Hepatocyte (in vitro differentiated cells): ENCODE data around the gene KRTAP6-2. TPM values are rescaled to one million over a fixed set of nuclear protein-coding genes. Genes with fewer than 3 reads are reported as not detected.

Experiments used
- DNase-seq: peaks from one replicate; pipeline ENCODE4 v3.0.0-alpha.2; 2016; ENCODE audit warnings: low spot score
- H2AFZ ChIP-seq: fragments of 200-600 bp; sonication (generic); 2 replicates; pipeline ENCODE4 v1.6.0; 2016; ENCODE audit warnings: antibody characterized with exemption, mild to moderate bottlenecking
- H3K27ac ChIP-seq: fragments of 200-600 bp; sonication (generic); 2 replicates; pipeline ENCODE4 v1.5.1; 2016; ENCODE audit warnings: mild to moderate bottlenecking
- H3K27me3 ChIP-seq: fragments of 200-600 bp; sonication (generic); 2 replicates; pipeline ENCODE4 v1.6.1; 2016
- H3K36me3 ChIP-seq: fragments of 200-600 bp; sonication (generic); replicated peaks from 2 replicates; pipeline ENCODE4 v1.5.1; 2016; ENCODE audit warnings: low read depth; ENCODE audit not compliant: insufficient read depth
- H3K4me1 ChIP-seq: fragments of 200-600 bp; sonication (generic); 2 replicates; pipeline ENCODE4 v1.5.1; 2016; ENCODE audit warnings: mild to moderate bottlenecking, moderate library complexity; ENCODE audit not compliant: insufficient read depth
- H3K4me2 ChIP-seq: fragments of 200-600 bp; sonication (generic); 2 replicates; pipeline ENCODE4 v1.6.0; 2016
- H3K4me3 ChIP-seq: fragments of 200-600 bp; sonication (generic); 2 replicates; pipeline ENCODE4 v1.5.1; 2016; ENCODE audit warnings: mild to moderate bottlenecking
- H3K79me2 ChIP-seq: fragments of 200-600 bp; sonication (generic); 2 replicates; pipeline ENCODE4 v1.6.0; 2017; ENCODE audit warnings: mild to moderate bottlenecking
- H3K9me2 ChIP-seq: fragments of 200-600 bp; sonication (generic); replicated peaks from 2 replicates; pipeline ENCODE4 v1.6.0; 2017; ENCODE audit warnings: mild to moderate bottlenecking; ENCODE audit not compliant: insufficient read depth
- H3K9me3 ChIP-seq: fragments of 200-600 bp; sonication (generic); 2 replicates; pipeline ENCODE4 v1.5.1; 2016; ENCODE audit warnings: low read depth, mild to moderate bottlenecking
- H4K20me1 ChIP-seq: fragments of 200-600 bp; sonication (generic); 2 replicates; pipeline ENCODE4 v1.6.0; 2016; ENCODE audit warnings: mild to moderate bottlenecking; ENCODE audit not compliant: insufficient read depth, poor library complexity, severe bottlenecking
- CTCF ChIP-seq: fragments of 200-600 bp; sonication (generic); IDR thresholded peaks from 2 replicates; pipeline ENCODE4 v1.5.1; 2016; ENCODE audit warnings: antibody characterized with exemption, mild to moderate bottlenecking; ENCODE audit not compliant: poor library complexity
- EZH2 ChIP-seq: fragments of 200-600 bp; sonication (generic); IDR thresholded peaks from 2 replicates; pipeline ENCODE4 v1.6.1; 2016; ENCODE audit warnings: antibody characterized with exemption, mild to moderate bottlenecking, borderline replicate concordance
- EZH2phosphoT487 ChIP-seq: fragments of 200-600 bp; sonication (generic); IDR thresholded peaks from one replicate; pipeline ENCODE4 v1.6.1; 2018; ENCODE audit warnings: antibody characterized with exemption, mild to moderate bottlenecking, low read depth, moderate library complexity; ENCODE audit not compliant: unreplicated experiment, severe bottlenecking
- WGBS: methylation state at CpG from one replicate; pipeline ENCODE4 v1.1.6; 2016; ENCODE audit warnings: low lambda C conversion rate; ENCODE audit errors: missing lambda C conversion rate; 5-methylcytosine and 5-hydroxymethylcytosine counted together
- polyA plus RNA-seq: library from polyadenylated mRNA; unstranded; fragments of >200 nt; fragmentation: Nextera tagmentation; extraction: Ambion mirVana; gene quantifications from 2 replicates; pipeline ENCODE4 v1.2.1, GENCODE V29; 2016
- total RNA-seq: library from RNA; depleted of rRNA; stranded (reverse); fragments of >200 nt; gene quantifications from 2 replicates; pipeline ENCODE4 v1.2.3, GENCODE V29; 2014

Gene KRTAP6-2
- total and polyA plus RNA-seq, 2 experiments from 2014 or later, result not detected

GRCh38 chr21:30612132-30612531, 13.4 kb upstream of the KRTAP6-2 start:
- DNase-seq, result no peak
- Histone ChIP-seq H3K27ac (no peak overlapping the region), H4K20me1 (no peaks in the 10 kb centered on the region), H3K27me3 (no peaks in the 10 kb centered on the region), H3K4me3 (no peak overlapping the region), H3K9me3 (no peaks in the 10 kb centered on the region), H3K79me2 (no peaks in the 10 kb centered on the region), H3K4me1 (no peaks in the 10 kb centered on the region), H2AFZ (no peak overlapping the region), H3K36me3 (no peaks in the 10 kb centered on the region), H3K4me2 (no peak overlapping the region), H3K9me2 (no peaks in the 10 kb centered on the region)
- no peak for TF ChIP-seq EZH2phosphoT487
- TF ChIP-seq EZH2, result no peak
- TF ChIP-seq CTCF, result no peak
- WGBS, result 88% methylated on average over 2 of the region's 2 CpGs

- DNase-seq, result no peak
- no peak overlapping the region for H2AFZ ChIP-seq
- no peaks in the 10 kb centered on the region for H3K36me3 ChIP-seq
- no peak overlapping the region for H3K4me3 ChIP-seq
- no peaks in the 10 kb centered on the region for H3K4me1 ChIP-seq
- H3K9me3 ChIP-seq, result no peaks in the 10 kb centered on the region
- no peaks in the 10 kb centered on the region for H3K9me2 ChIP-seq
- TF ChIP-seq CTCF (no peak), EZH2phosphoT487 (no peak), EZH2 (no peak)
- no peaks in the 10 kb centered on the region for H4K20me1 ChIP-seq
- H3K79me2 ChIP-seq, result no peaks in the 10 kb centered on the region
- H3K27ac ChIP-seq, result no peak overlapping the region
- H3K27me3 ChIP-seq, result no peaks in the 10 kb centered on the region
- H3K4me2 ChIP-seq, result no peak overlapping the region
- 80% methylated on average over 2 of the region's 2 CpGs for WGBS
Observed at GRCh38 chr21:30605968-30606367, 7.3 kb upstream of the KRTAP6-2 start.

GRCh38 chr21:30600787-30601186, 2.1 kb upstream of the KRTAP6-2 start, which contains the start of gene KRTAP22-1:
TSS of gene KRTAP22-1 (plus strand) at chr21:30601087.
- no peak within 1 kb of the TSS for H3K27ac ChIP-seq
- no peak within 1 kb of the TSS for H3K4me3 ChIP-seq
- no peaks in the 10 kb centered on the region for H3K9me2 ChIP-seq
- 0% methylated on average over 1 of the region's 1 CpG for WGBS
- no peaks in the 10 kb centered on the region for H4K20me1 ChIP-seq
- H3K27me3 ChIP-seq, result no peaks in the 10 kb centered on the region
- H3K9me3 ChIP-seq, result no peaks in the 10 kb centered on the region
- H3K36me3 ChIP-seq, result no peaks in the 10 kb centered on the region
- H3K4me1 ChIP-seq, result no peaks in the 10 kb centered on the region
- DNase-seq, result no peak
- no peak within 1 kb of the TSS for H3K4me2 ChIP-seq
- TF ChIP-seq EZH2, result no peak
- TF ChIP-seq EZH2phosphoT487, result no peak
- no peak for TF ChIP-seq CTCF
- H2AFZ ChIP-seq, result no peak within 1 kb of the TSS
- H3K79me2 ChIP-seq, result no peaks in the 10 kb centered on the region

- Histone ChIP-seq H3K4me3 (no peak within 1 kb of the TSS), H3K4me2 (no peak within 1 kb of the TSS), H2AFZ (no peak within 1 kb of the TSS), H3K27me3 (no peaks in the 10 kb centered on the region), H4K20me1 (no peaks in the 10 kb centered on the region), H3K9me3 (no peaks in the 10 kb centered on the region), H3K27ac (no peak within 1 kb of the TSS), H3K4me1 (no peaks in the 10 kb centered on the region), H3K79me2 (no peaks in the 10 kb centered on the region), H3K36me3 (no peaks in the 10 kb centered on the region), H3K9me2 (no peaks in the 10 kb centered on the region)
- 93% methylated on average over 4 of the region's 4 CpGs for WGBS
- DNase-seq, result no peak
- no peak for TF ChIP-seq EZH2
- no peak for TF ChIP-seq CTCF
- TF ChIP-seq EZH2phosphoT487, result no peak
Observed at GRCh38 chr21:30592140-30592539, 6.6 kb downstream of the KRTAP6-2 start, which contains the start of gene KRTAP6-3. TSS of gene KRTAP6-3 (plus strand) at chr21:30592440. CDS start at chr21:30592446, 6 bp downstream.
